Stimulated activated CD8-positive, alpha-beta memory T cell treated with anti-CD3 and anti-CD28 coated beads, Interleukin-4, amount 100 ng/mL, for 1 hour (primary cell): Measurements from ENCODE around the gene RPS2.
A peak's percentile ranks its signal among the peaks of the same experiment; 100 is the strongest.
"Not testable (repeated sequence)": the region's sequence is repeated elsewhere in the genome, so short reads cannot be mapped to it uniquely, and the experiment has no call there.

Experiments used
- DNase-seq, 2 donors: peaks; one replicate each; pipeline ENCODE4 v3.0.0-alpha.2; 2020; ENCODE audit warnings: low read depth in 2 of 2, low spot score in 1 of 2

RPS2 gene

GRCh38 chr16:1965396-1966001, 873 bp upstream of the RPS2 start:
- no peak for DNase-seq

- peak in 1 of 2 donors; percentile 16 for DNase-seq
Measured at GRCh38 chr16:1963806-1964505, 670 bp downstream of the RPS2 start.

DNA sequence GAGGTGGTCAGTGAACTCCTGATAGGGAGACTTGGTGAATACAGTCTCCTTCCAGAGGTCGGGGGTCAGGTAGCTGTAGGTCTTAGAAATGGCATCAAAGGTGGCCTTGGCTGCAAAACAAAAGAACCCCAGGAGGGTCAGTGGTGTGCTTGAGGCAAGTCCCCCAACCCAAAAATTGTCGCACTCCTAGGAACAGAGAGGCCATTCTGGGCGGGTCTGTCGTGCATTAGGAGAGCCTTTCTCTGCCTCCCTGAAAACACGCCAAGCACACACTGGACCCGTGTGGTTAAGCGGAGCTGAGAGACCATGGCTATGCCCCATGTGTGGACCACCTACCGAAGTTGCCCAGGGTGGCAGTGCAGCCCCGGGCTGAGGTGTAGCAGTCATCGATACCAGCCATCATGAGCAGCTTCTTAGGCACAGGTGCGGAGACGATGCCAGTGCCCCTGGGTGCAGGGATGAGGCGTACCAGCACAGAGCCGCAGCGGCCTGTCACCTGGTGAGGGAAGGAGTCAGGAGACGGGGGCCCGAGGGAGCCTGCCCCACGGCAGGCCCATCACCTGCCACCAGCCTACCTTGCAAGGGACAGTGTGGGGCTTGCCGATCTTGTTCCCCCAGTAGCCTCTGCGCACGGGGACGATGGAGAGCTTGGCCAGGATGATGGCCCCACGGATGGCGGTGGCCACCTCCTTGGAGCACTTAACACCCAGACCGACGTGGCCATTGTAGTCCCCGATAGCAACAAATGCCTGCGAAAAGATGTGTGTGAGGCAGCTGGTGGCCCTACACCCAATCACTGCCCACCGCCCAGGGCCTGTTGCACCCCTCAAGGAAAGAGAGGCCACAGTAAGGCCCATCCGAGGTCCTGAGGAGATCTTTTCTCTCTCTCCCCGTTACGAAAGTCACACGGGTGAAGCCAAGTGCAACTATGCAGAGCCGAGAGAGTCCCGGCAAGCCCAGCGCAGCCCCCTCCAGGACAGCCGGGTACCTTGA, 2.2 kb downstream of the RPS2 start:
- DNase-seq: not testable (repeated sequence)

DNA sequence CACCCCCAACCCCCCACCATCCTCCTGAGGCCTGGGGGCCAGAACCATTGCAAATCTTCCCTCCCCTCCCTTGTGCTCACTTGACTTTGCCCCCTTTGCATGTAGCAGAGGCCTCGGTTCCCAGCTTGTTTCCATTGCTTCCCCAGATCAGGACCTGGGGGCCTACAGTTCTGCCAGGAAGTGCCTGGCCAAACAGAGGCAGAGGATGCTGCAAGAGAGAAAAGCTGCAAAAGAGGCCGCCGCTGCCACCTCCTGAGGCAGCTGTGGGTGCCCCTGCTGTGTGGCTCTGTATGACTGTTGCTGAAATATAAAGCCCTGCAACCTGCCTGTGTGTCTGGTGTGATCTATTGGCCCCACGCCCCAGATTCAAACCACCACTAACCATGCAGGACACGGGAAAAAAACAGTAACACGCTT, 3.0 kb downstream of the RPS2 start:
- DNase-seq: no peak

- no peak for DNase-seq
Measured at GRCh38 chr16:1960665-1961630, 3.7 kb downstream of the RPS2 start.

DNA sequence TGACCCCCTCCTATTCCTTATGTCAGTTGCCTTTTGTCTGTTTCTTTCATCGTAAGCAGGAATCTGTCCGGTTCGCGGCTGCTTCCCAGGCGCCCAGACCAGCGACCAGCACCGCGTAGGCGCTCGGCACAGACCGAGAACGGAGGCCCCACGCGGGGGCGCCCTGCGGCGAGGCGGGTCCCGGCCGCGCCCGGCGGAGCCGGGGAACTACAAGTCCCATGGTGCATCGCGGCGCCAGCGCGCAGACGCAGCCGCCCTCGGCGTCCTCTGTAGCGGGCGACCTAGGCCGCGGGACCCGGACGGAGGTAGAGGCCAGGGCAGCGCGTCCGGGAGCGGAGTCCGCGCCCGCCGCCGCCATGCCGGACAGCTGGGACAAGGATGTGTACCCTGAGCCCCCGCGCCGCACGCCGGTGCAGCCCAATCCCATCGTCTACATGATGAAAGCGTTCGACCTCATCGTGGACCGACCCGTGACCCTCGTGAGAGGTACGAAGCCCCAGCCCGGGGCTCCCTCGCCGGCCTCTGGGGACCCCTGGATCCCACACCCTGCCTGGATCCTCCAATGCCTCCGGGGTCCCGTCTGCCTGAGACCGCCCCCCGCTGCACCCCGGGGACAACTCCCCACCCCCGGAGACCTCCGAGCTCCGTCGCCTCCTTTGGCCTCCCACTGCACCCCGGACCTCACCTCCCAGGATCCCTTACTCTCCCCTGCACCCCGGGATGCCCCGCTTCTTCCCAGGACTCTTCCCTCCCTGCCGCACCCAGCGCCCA, 5.2 kb downstream of the RPS2 start, which contains the start of gene NDUFB10:
NDUFB10 (plus strand) TSS at position 270 of the 771 bp plus-strand sequence; CDS start at position 357, 87 bp downstream.
- peak; percentile 81 for DNase-seq

GRCh38 chr16:1958715-1959268, 5.8 kb downstream of the RPS2 start:
- no peak for DNase-seq

DNA sequence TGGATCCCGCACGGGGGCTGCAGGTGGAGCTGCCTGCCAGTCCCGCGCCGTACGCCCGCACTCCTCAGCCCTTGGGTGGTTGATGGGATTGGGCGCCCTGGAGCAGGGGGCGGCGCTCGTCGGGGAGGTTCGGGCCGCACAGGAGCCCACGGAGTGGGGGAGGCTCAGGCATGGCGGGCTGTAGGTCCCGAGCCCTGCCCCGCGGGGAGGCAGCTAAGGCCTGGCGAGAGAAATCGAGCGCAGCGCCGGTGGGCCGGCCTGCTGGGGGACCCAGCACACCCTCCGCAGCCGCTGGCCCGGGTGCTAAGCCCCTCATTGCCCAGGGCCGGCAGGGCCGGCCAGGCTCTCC, 6.5 kb downstream of the RPS2 start:
- not testable (repeated sequence) for DNase-seq

DNA sequence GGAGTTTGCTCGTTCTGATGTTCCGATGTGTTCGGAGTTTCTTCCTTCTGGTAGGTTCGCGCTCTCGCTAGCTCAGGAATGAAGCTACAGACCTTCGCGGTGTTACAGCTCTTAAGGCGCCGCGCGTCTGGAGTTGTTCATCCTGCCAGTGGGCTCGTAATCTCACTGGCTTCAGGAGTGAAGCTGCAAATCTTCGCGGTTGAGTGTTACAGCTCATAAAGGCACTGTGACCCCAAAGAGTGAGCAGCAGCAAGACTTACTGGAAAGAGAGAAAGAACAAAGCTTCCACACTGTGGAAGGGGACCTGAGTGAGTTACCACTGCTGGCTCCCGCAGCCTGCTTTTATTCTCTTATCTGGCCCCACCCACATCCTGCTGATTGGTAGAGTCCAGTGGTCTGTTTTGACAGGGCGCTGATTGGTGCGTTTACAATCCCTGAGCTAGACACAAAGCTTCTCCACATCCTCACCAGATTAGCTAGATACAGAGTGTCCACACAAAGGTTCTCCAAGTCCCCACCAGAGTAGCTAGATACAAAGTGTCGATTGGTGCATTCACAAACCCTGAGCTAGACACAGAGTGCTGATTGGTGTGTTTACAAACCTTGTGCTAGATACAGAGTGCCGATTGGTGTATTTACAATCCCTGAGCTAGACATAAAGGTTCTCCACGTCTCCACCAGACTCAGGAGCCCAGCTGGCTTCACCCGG, 7.0 kb downstream of the RPS2 start:
- not testable (repeated sequence) for DNase-seq

GRCh38 chr16:1953734-1954133, 10.9 kb downstream of the RPS2 start:
- DNase-seq: no peak

DNA sequence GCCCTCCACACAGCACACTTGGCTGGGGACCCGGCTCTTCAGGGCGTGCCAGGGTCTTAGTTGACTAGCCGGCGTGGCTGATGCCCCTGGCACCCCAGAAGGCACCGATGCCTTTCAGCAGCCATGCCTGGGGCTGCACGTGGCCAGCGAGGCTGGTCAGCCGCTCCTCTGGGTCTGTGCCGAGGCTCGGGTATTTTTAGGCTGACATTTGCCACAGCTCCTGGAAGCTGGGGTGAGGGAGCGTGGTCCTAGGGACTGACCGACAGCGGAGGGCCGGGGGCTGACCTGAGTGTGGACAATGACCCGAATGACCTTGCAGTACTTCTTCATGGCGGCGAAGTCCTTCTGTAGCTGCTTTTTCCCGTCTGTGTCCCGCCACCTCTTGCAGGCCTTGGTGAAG, 14.1 kb downstream of the RPS2 start:
- no peak for DNase-seq

- no peak for DNase-seq
Measured at GRCh38 chr16:1950047-1950446, 14.6 kb downstream of the RPS2 start.

DNA sequence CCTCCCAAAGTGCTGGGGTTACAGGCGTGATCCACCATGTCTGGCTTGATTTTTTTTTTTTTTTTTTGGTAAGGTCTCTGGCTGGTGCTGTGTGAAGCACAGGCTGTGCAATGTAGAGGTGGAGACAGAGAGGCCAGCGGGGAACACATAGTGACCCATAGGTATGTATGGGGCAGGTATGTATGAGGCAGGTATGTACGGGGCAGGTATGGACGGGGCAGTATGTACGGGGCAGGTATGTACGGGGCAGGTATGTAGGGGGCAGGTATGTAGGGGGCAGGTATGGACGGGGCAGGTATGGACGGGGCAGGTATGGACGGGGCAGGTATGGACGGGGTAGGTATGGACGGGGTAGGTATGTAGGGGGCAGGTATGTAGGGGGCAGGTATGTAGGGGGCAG, 15.1 kb downstream of the RPS2 start:
- DNase-seq: no peak

DNA sequence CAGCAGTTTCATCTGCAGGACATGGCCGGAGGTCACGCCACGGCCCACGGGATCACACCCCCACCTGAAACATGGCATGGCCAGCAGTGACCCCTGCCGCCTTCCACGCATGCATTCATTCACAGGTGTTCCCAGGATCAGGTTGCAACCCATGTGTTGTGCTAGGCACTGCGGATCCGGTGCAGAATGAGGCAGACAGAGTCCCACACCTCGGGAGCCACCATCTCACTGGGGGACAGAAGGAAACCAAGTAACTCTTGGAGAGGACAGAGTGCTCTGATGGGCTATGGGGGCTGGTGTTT, 17.3 kb downstream of the RPS2 start:
- DNase-seq: no peak

DNA sequence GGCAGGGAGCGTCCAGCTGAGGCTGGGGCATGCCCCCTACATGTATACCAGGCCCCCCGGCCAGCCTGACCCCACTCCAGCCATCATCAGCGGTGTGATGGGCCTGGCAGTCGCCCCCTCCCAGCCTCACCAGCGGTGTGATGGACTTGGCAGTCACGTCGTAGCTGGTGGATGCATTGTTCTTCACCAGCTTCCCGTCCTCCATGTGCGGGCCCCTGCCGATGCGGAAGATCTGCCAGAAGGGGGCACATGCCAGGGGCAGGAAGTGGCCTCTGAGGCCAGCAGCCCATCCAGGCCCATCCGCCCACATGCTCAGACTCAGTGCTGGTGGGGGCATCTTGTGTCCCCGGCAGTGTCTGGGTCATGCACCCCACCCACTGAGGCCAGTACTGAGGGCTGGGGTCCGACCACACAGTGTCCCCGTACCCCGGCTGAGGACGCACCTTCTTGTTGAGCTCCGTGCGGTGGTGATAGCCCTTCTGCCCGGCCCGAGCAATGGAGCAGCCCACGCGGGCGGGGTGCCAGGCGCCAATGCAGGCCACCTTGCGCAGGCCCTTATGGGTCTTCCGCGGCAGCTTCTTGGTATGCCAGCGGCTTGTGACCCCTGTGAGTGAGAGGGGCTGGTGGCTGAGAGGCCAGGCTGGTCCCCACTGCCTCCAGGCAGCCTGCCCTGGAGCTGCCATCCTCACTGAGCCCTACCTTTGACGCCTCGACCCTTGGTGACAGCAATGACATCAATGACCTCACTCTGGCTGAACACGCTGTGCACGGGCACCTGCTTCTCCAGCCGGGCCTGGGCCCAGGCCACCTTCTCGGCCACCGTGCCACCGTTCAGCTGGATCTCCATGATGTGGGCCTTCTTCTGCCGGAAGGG, 17.9 kb downstream of the RPS2 start:
- DNase-seq: no peak

DNA sequence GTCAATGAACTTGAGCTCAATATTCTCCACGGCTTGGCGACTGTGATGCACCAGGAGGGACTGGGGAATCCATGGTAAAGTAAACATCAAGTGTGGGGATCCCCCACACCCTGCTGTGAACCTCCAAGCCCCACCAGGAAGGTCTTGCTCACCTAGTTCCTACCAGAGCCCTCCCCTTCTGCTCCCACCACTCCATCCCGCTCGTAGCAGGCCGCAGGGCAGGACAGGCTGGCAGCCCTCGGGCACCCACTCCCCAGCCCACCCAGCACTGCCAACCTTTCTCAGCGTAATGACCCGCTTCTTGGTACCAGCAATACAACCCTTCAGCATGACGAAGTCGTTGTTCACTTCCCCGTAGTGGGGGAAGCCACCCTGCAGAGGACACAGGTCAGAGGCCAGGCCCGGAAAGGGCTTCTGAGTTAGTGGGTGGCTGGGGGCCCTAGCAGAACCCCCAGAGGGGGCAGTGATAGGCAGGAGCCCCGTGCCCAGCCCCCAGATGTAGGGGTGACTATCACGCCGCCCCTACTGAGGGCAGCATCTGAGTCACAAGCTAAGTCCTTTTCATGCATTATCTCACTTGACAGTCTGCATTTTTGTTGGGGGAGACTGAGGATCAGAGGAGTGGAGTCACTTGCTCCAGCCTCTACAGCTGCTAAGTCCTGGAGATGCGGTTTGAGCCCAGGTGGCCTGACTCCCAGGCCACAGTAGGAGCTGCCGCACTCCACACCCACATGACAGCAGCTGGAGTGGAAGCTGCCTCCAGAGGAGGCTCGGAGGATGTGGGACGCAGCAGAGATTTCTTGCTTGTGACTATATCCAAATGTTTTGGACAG, 18.9 kb downstream of the RPS2 start:
- no peak for DNase-seq

DNA sequence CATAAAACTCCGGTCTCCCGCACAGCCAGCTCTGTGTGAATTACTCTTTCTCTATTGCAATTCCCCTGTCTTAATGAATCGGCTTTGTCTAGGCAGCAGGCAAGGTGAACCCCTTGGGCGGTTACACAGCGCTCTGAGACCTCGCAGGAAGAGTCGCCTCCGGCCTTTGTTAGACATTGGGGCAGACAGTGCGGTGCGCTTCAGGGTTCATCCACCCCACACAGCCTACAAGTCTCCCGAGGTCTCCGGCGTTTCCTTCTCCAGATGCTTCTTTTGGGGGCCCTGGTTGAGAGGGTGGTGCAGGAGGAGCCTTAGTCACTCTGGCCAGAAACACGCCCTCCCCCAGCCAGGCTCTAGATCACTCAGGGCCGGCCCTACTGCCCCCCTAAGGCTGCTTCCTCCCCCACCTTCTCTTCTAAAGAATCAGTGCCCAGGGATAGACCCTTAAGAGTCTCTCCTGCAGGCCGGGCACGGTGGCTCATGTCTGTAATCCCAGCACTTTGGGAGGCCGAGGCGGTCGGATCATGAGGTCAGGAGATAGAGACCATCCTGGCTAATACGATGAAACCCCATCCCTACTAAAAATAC, 19.9 kb downstream of the RPS2 start:
- no peak for DNase-seq
